ENCODE data around the gene GRIN2A.

DNA sequence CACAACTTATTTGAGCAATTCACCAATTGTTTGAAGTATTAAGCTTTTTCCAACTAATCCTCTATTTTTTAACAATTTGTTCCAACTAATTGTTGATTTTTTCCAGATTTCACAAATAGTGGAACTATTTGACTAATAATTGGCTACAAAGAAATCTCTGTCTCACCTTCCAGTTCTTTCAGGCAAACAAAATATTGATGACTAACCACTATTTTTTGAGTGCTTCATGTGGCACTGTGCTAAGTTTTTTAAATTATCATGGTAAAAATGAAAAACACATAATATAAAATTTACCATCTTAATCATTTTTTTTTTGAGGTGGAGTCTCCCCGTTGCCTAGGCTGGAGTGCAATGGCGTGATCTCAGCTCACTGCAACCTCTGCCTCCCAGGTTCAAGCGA, 24.6 kb upstream of the GRIN2A start:
- TF ChIP-seq, protein P1, sequence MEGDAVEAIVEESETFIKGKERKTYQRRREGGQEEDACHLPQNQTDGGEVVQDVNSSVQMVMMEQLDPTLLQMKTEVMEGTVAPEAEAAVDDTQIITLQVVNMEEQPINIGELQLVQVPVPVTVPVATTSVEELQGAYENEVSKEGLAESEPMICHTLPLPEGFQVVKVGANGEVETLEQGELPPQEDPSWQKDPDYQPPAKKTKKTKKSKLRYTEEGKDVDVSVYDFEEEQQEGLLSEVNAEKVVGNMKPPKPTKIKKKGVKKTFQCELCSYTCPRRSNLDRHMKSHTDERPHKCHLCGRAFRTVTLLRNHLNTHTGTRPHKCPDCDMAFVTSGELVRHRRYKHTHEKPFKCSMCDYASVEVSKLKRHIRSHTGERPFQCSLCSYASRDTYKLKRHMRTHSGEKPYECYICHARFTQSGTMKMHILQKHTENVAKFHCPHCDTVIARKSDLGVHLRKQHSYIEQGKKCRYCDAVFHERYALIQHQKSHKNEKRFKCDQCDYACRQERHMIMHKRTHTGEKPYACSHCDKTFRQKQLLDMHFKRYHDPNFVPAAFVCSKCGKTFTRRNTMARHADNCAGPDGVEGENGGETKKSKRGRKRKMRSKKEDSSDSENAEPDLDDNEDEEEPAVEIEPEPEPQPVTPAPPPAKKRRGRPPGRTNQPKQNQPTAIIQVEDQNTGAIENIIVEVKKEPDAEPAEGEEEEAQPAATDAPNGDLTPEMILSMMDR (IDR thresholded peaks at IDR 0.05; ENCODE audit: poor library complexity): no peak
- no peak for TF ChIP-seq EZH2 (IDR thresholded peaks at IDR 0.05; ENCODE audit: borderline replicate concordance)

All from hepatocyte (in vitro differentiated cells).